Hematopoietic multipotent progenitor cell treated with erythropoietin and hydrocortisone succinate and interleukin-3 and kit ligand, for 8 days (in vitro differentiated cells): ENCODE data around the gene MMADHC.

Experiments
- DNase-seq: peaks from one replicate; pipeline ENCODE4 v3.0.0-alpha.2; 2015

The MMADHC gene

GRCh38 chr2:149587220-149587949 is at the start of gene MMADHC:
MMADHC (minus strand) TSS chr2:149587775; CDS start chr2:149587097, 678 bp downstream.
- peak; percentile 97 for DNase-seq

DNA sequence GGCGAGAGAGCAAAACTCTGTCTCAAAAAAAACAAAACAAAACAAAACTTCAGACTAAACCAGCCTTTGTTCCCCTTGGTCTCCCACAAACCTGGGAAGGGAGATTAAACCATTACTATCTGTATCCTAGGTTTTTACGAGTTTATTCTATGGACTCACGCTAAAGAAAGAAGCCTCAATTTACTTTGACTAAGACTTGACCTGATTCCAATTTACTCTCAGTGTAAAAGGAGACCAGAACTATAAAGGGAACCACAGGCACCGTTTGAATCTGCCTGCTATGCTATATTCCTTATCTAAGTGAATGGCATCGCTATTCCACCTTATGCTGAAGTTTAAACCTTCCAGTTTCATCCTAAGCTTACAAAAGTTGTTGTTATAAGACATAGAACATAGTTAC is 46.5 kb upstream of the MMADHC start:
- no peak for DNase-seq

DNA sequence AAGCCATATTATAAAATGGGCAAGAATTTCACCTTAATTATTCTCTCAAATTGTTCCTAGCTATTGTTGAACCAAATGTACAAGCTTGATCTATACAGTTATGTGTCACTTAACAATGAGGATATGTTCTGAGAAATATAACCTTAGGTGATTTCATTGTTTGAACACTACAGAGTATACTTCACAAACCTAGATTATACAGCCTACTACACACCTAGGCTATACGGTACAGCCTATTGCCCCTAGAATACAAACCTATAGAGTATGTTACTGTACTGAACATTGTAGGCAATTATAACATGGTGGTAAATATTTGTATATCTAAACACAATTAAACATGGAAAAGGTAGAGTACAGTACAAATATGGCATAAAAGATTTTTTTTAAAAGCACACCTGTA is 42.9 kb upstream of the MMADHC start:
- DNase-seq: no peak

DNA sequence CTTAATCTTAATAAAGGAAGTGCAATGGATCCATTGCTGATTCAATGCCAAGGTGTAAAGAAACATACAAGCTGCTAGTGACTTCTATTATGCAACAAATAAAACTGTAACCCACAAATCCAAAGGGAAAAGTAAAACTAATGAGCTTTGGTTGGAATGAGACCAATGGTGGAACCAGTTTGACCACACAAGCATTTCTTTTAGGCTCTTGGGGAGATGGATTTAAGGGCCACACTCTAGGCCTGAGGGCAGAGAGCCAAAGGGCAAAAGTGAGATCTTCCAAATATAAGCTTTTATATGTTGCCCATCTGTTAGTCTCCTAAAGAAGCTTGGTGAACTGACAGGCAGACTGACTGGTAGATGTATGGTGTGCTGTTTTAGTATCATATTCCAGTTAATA is 41.5 kb upstream of the MMADHC start:
- DNase-seq: no peak

GRCh38 chr2:149627111-149627801 is 39.7 kb upstream of the MMADHC start:
- DNase-seq: no peak

DNA sequence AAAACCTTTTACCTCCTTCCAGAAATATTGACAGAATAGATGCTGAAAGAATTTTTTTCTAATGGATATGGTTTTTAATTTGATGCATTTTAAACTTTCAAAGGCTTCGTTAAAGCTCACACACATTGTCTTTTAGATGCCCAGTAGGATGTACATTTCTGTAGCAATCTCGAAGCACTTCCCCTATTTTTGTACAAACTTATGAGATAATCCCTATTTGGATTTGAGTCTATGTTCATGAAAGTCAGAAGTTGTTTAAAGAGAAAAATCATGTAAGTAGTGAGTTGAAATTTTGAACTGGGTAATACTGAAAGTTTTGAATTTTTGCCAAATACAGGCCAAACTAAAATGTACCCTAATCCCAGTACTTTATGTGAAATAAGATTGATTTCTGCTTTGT is 38.1 kb upstream of the MMADHC start:
- no peak for DNase-seq

- DNase-seq: no peak
These were observed 37.7 kb upstream of the MMADHC start for GRCh38 chr2:149625271-149625670.

DNA sequence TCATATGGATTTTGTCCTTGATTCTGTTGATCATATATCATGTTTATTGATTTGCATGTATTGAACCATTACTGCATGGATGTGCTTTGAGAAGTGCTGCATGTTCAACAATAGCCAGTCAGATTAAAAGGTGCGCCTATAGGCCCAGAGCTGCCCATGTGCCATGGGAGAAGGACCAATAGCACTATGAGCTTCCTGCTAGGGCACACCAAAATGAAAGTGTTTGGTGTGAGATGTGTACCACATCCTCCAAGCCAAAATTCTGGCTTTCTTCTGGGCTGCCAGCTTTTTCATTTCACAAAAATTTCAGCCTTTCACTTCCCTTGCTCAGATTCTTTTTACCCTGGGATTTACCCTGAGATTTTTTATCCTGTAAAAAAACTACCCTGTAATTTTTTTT is 34.8 kb upstream of the MMADHC start:
- DNase-seq: no peak

- no peak for DNase-seq
These were observed 29.9 kb upstream of the MMADHC start for GRCh38 chr2:149617476-149617875.

DNA sequence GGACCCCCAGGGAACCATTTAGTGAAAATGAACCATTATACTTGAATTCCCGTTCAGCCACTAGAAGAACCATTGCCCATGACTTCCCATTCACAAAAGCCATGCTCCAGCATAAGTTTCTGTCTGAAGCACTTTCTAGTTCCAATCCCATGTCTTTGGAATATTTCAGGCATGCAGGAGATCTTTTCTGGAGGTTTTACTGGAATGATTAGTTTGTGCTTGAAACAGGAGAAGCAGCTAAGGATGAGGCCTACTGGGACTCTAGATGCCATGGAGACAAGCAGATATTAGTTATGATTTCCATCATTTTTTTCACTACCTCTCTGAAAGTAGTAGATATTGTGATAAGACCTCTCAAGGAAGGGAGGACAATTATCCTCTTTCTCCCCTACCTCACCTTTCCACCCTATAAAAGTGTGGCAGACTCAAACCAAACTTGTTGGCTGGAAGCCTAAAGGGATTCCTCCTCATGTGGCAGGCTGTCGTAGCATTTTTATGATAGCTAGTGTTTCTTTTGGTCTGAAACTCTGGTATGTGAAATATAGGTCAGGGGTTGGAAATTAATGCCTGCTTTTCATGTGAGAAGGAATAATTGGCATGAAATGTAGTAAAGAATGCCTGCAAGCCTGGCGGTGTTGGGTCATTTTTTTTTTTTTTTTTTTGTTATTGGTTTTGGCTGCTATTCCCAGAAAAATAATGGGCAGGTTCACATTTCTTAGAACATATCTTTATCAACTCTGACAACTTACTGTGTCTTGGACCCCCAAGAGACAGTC is 29.3 kb upstream of the MMADHC start:
- DNase-seq: no peak

DNA sequence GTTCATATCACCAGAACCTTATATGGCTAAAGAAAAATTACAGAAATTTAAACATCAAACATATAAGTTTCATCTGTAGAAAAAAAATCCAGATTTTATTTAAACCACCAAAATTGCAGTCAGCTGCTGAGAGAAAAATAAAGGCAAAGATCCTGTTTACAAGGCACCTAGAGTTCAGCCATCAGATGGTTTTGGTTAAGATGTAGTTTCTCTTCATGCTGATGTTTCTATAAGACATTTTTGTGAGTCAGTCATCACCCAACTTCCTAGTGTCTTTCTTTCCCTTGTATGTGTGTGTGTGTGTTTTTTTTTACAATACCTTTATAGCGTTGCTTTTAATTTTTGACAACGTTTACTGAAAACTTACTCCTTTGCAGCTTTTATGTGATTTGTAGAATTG is 26.1 kb upstream of the MMADHC start:
- no peak for DNase-seq

GRCh38 chr2:149612122-149612521 is 24.5 kb upstream of the MMADHC start:
- no peak for DNase-seq

- DNase-seq: no peak
These were observed 23.7 kb upstream of the MMADHC start for GRCh38 chr2:149611100-149611820.

DNA sequence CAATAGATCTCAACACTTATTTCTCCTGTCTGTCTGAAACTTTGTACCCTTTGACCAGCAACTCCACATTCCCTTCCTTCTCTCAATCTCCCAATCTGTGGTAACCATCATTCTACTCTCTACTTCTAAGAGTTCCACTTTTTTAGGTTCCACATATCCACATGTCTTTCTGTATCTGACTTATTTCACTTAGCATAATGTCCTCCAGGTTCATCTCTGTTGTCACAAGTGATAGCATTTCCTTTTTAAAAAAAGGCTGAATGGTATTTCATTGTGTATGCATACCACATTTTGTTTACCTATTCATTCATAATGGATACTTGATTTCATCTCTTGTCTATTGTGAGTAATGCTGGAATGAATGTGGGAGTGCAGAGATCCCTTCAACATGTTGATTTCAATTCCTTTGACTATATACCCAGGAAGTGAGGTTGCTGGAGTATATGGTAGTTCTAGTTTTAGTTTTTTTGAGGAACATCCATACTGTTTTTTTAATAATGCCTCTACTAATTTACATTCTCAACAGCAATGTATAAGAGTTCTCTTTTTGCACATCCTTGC is 18.8 kb upstream of the MMADHC start:
- no peak for DNase-seq

GRCh38 chr2:149603248-149603647 is 15.7 kb upstream of the MMADHC start:
- no peak for DNase-seq

DNA sequence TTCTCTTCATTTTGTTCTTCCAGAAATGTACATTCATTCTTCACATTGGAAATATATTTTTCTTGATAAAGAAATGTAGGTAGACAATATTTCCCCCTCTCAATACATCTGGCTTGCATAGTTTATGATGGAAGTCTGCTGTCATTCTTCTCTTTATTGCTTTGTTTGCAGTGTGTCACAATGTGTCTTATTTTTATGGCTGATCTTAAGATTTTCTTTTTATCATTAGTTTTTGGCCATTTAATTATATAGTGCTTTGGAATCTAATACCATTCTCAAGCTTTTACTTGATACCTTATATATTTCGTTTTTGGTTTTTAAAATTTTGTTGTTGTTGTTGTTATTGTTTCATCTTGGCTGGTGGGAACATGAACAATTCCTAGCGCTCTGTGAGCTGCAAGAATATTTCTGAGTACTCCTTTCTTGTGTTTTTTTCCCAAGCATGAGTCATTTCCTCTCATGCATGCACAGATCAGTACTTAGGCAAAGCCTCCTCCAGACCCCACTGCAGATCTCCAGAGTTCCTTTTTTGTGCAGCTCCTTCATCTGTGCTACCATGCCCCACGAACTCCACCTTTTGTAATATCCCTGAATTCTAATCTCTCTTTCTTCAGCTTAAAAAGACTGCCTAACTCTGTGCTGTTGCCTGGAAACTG is 13.7 kb upstream of the MMADHC start:
- no peak for DNase-seq

DNA sequence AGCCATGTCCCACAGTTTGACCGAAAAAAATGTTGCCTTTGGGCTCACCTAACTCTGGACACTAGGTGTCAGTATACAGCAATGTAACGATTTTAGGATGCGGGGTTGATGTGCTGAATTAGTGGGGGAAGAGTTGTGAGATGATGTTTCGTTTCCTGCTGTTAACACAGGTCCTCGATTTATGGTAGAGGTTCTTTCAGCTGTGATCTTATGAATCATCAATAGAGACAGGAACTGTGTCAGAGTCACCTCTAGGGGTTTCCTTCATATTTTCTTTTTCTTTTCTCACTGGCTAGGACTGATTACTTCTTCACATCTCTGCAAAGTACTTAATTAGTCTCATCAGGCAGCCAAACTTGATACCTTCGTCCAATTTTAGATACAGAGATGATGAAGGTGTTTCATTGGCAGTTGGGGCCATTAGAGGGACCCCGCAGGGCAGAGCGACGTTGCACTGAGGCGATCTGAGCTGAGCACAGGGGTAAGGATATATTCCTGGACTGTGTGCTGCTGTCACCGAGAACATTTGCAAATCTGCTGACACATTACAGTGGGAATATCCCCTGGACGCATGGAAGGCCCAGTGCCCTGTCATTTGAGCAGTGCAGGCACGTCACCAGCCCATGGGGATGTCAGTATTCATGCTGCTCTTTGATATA is 10.2 kb upstream of the MMADHC start:
- DNase-seq: peak; percentile 69

GRCh38 chr2:149597050-149597667 is 9.6 kb upstream of the MMADHC start:
- DNase-seq: no peak

- DNase-seq: no peak
These were observed 8.9 kb upstream of the MMADHC start for GRCh38 chr2:149596471-149596870.

DNA sequence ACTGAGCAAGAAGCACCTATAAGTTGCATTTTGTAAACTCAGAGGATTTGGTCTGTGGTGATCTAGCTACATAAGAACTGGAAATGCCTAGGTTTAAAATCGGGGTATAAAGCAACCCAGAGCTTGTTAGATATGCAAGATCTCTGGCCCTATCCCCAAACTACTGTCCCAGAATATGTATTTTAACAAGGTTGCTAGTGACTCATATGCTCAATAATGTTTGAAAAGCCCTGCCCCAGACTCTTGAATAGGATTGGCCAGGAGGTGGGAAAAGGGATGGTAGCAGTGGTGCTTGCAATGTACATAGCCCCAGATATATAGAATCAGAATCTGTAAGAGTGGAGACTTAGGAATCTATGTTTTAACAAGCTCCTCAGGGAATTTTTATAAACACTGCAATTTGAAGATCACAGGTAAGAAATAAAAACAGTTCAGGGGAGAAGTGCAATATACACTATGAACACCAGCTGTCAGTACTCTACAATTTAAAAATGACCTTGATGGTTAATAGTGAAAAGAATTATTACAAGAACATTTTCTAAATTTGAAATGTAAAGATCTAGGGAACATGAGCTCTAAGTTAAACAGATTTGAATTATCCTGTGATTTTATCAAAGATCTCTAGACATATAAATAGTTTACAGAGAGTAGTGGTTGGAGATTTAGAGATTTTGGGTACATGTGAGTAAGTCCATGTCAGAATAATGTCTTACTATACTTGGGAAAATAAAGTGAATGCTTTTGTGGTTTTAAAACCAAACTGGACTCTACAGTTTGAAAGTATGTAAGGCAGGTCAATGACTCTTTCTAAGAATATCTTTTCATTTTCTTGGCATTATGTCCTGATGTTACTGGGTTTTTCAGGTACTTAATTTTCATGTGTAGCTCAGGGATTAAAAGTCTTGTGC is 7.7 kb upstream of the MMADHC start:
- DNase-seq: no peak
